ENCODE measurements around the gene KDM2B.
A peak's percentile ranks its signal among the peaks of the same experiment; 100 is the strongest.

The KDM2B gene

GRCh38 chr12:121525411-121525810 lies 55.4 kb downstream of the KDM2B start:
- FAIRE-seq: no peak

GRCh38 chr12:121524196-121524916 lies 56.5 kb downstream of the KDM2B start:
- no peak for FAIRE-seq

GRCh38 chr12:121523741-121524140 lies 57.1 kb downstream of the KDM2B start:
- FAIRE-seq: no peak

GRCh38 chr12:121522971-121523370 lies 57.9 kb downstream of the KDM2B start:
- no peak for FAIRE-seq

- no peak for FAIRE-seq
Observed at GRCh38 chr12:121520586-121521086, 60.2 kb downstream of the KDM2B start.

- FAIRE-seq: no peak
Observed at GRCh38 chr12:121520119-121520518, 60.7 kb downstream of the KDM2B start.

- FAIRE-seq: no peak
Observed at GRCh38 chr12:121519227-121519626, 61.6 kb downstream of the KDM2B start.

GRCh38 chr12:121518656-121519055 lies 62.2 kb downstream of the KDM2B start:
- FAIRE-seq: no peak

- FAIRE-seq: no peak
Observed at GRCh38 chr12:121516437-121517011, 64.3 kb downstream of the KDM2B start.

- FAIRE-seq: no peak
Observed at GRCh38 chr12:121515615-121516014, 65.2 kb downstream of the KDM2B start.

- FAIRE-seq: no peak
Observed at GRCh38 chr12:121514184-121514742, 66.6 kb downstream of the KDM2B start.

- no peak for FAIRE-seq
Observed at GRCh38 chr12:121513464-121514183, 67.2 kb downstream of the KDM2B start.

- no peak for FAIRE-seq
Observed at GRCh38 chr12:121512561-121512960, 68.3 kb downstream of the KDM2B start.

GRCh38 chr12:121511916-121512315 lies 68.9 kb downstream of the KDM2B start:
- FAIRE-seq: no peak

GRCh38 chr12:121509339-121509738 lies 71.5 kb downstream of the KDM2B start:
- FAIRE-seq: no peak

GRCh38 chr12:121508533-121508932 lies 72.3 kb downstream of the KDM2B start:
- FAIRE-seq: no peak

GRCh38 chr12:121507984-121508383 lies 72.8 kb downstream of the KDM2B start:
- no peak for FAIRE-seq

- no peak for FAIRE-seq
Observed at GRCh38 chr12:121507245-121507644, 73.6 kb downstream of the KDM2B start.

GRCh38 chr12:121505513-121505912 lies 75.3 kb downstream of the KDM2B start:
- FAIRE-seq: no peak

GRCh38 chr12:121504505-121504904 lies 76.3 kb downstream of the KDM2B start:
- no peak for FAIRE-seq

- no peak for FAIRE-seq
Observed at GRCh38 chr12:121503395-121503794, 77.4 kb downstream of the KDM2B start.

- no peak for FAIRE-seq
Observed at GRCh38 chr12:121501946-121502345, 78.9 kb downstream of the KDM2B start.

- peak; percentile 68 for FAIRE-seq
Observed at GRCh38 chr12:121499929-121500793, 80.7 kb downstream of the KDM2B start.
